Tongue (tissue), 2 donors: Measurements from ENCODE around the gene SMIM10L1. TPM values are rescaled to one million over a fixed set of nuclear protein-coding genes. Genes with fewer than 3 reads are reported as not detected.

Source experiments
- DNase-seq: peaks from one replicate; pipeline ENCODE4 v3.0.0-alpha.2; 2015
- total RNA-seq: library from RNA; depleted of rRNA; stranded (reverse); fragments of >200 nt; gene quantifications from one replicate; pipeline ENCODE4 v1.2.3, GENCODE V29; 2014

Gene SMIM10L1
- total RNA-seq, result 9.3 TPM

DNA sequence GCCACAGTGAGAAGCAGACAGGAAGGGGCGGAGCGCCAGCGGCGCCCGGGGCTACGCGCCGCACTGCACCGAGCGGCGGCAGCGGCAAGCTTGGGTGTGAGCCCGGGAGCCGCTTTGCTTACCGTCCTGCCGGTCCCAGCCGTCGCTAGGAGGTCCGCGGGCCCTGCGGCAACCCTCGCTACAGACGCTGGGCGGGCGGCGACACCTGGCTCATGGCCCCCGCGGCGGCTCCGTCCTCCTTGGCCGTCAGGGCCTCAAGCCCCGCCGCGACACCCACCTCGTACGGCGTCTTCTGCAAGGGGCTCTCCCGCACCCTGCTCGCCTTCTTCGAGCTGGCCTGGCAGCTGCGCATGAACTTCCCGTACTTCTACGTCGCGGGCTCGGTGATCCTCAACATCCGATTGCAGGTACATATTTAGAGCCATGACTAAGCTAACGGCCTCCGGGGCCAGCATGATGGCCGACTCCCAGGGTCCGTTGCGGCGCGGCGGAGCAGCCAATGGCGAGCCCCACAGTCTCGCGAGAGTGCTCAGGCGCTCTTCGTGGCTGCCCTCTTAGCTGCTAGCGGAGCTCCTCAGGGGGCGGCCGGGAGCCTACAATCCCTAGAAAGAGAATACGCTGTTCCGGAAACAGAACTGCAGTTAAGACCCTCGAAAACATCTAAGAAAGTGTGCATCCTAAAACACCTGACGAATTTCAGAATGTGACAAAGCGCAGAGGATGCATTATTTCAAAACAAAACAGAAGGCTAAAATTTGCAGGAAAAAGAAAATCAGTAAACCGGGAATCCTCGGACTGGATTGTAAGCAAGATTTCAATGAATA, at the start of gene SMIM10L1:
Gene SMIM10L1 (plus strand): TSS at position 50 of the 824 bp plus-strand sequence. CDS start 163 bp downstream, at position 213.
- DNase-seq, result peak; percentile 98

DNA sequence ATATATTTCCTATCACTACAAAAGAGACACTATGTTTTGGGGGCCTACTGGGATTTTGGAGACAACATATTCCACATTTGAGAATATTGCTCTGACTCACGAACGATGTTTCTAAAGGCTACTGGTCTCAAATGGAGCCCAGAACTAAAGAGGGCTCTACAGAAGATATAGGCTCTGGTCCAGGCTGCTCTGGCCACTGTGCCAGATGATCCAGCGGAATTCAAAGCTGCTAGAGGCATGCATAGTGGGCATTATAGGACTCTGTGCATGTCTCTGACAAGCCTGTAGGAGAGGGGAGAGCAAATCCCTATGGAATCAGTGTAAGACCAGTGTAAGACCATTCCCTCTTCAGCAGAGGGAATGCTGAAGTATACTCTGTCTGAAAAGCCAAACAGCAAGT, 40.6 kb upstream of the SMIM10L1 start:
- DNase-seq, result no peak

DNA sequence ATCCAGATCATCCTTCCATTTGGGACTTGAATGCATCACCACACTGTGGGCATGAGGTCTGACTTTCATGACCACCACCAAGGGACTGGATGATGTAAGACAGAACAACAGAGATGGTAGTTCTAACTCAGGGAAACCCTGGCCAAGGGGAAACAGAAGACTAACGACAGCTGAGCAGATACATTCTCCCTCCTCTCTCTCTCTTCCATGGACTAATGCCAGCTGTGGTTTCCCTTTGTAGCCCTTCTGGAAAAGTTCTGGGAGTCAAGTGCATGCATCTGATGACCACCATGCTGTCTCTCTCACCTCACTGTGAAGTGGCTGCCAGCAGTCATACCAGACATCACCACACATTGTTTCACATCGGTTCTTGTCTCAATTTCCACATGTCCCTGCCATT, 40.0 kb upstream of the SMIM10L1 start:
- DNase-seq, result no peak

GRCh38 chr12:11133162-11133561, 37.8 kb upstream of the SMIM10L1 start:
- DNase-seq, result no peak

- DNase-seq, result no peak
Observed at GRCh38 chr12:11133816-11134215, 37.2 kb upstream of the SMIM10L1 start.

DNA sequence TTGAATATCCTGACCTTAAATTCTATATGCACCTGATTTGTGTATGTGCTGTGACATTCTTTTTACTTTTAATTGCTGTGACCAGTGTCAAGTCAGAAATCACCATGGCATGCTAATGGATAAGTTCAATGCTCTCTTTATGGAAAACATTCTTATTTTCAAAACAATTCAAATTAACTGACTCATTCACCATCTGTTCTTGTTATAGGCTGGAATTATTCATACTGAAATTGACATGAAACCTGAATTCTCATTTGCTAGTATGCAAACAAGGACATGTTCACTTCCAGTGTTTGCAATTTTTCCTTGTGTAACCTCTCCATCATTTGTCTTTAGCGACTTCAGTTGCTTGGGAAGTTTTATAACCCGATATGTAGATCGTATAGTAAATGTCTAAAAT, 36.7 kb upstream of the SMIM10L1 start, which contains the start of gene TAS2R30:
Gene TAS2R30 (minus strand): TSS at position 340 of the 400 bp plus-strand sequence. CDS start 400 bp downstream, outside the sequence.
- no peak for DNase-seq

- no peak for DNase-seq
Observed at GRCh38 chr12:11136075-11136474, 34.9 kb upstream of the SMIM10L1 start.

DNA sequence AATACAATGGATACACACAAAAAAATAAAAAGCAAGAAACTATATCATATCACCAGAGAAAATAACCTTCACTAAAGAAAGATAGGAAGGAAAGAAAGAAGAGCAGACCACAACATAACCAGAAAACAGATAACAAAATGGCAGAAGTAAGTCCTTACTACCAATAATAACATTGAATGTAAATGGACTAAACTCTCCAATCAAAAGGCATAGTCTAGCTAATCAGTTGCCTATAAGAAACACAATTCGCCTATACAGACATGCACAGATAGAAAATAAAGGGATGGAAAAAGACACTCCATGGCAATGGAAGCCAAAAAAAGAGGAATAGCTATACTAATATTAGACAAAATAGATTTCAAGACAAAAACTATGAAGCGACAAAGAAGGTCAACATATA, 27.6 kb upstream of the SMIM10L1 start:
- DNase-seq, result no peak

- no peak for DNase-seq
Observed at GRCh38 chr12:11144297-11144696, 26.7 kb upstream of the SMIM10L1 start.

- DNase-seq, result no peak
Observed at GRCh38 chr12:11147420-11147819, 23.6 kb upstream of the SMIM10L1 start.

DNA sequence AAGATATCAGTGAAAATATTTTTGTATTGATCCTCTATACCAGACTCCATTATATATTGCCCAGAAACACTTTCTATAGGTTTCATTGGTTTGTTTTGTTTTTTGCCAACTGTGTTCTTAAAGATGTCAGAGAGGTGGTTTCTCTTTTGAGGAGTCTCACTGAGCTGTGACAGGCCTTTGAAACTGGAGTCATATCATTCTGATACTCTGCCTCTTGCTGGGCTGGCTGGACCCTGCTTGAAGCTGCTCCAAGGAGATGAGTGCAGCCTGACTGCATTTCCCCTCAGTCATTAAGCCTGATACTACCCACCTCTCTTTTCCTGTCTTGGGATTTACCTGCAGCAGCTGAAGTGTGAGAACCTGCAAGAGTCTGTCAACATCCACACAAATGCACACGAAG, 20.2 kb upstream of the SMIM10L1 start:
- no peak for DNase-seq

GRCh38 chr12:11152725-11153124, 18.3 kb upstream of the SMIM10L1 start:
- no peak for DNase-seq

GRCh38 chr12:11154400-11154925, 16.5 kb upstream of the SMIM10L1 start:
- DNase-seq, result no peak

DNA sequence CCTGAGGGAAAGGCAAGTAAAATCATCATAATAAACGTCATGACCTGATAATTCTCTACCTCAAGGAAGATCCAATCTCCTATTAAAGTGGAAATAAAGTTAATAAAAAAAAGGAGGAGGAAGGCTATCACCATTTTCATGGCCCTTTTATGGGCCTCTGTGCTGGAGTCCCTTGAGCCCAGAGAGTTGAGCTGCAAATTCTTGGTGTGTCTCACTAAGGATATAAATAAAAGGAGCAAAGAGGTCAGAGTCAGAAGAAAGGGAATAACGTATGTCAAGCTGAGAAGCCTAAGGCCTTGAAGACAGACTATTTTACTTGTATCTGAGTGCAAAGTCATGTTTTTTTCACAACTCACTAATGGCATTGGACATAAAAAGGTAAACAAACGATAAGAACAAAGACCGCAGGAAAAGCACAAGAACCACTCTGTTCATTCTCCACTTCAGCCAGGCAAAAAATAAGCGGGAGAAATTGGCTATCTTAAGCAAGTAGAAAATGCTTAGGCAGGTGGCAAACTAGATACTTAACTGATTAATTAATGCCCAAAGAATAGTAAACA, 12.0 kb upstream of the SMIM10L1 start:
- DNase-seq, result no peak

GRCh38 chr12:11162502-11162901, 8.5 kb upstream of the SMIM10L1 start:
- DNase-seq, result no peak

GRCh38 chr12:11164384-11164783, 6.6 kb upstream of the SMIM10L1 start:
- DNase-seq, result no peak

- DNase-seq, result no peak
Observed at GRCh38 chr12:11166300-11166699, 4.7 kb upstream of the SMIM10L1 start.

- no peak for DNase-seq
Observed at GRCh38 chr12:11170810-11171144, 217 bp upstream of the SMIM10L1 start.

DNA sequence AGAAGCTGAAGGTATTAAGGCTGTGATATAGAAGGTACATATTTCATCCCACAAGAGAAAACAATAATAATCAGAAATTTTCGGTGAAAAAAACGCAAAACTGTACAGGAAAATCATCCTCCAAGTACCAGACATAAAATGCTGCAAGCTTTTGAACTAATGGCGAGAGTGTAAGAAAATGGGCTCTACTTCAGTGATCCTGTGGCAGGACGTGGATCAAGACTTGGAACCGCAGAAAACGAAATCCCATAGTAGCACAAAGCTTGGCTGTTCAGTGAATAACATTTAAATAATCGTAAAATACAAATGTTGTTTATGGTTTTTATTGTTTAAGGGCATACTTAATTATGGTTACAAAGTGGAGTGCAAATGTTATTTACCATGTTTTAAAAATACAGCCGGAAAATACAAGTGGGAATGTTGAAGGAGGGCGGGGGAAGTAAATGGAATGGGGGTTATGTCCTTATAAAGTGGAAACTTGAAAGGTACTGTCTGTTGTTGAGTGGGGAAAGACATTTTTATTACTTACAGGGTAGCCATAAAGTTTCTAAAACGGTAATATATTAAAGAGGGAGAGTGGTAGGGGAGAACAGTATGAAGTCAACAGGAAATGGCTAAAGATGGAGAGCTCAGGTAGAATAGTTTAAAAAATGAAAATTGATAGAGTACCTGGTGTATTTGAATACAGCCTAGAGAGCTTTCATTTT, 1.1 kb downstream of the SMIM10L1 start:
- peak; percentile 64 for DNase-seq

DNA sequence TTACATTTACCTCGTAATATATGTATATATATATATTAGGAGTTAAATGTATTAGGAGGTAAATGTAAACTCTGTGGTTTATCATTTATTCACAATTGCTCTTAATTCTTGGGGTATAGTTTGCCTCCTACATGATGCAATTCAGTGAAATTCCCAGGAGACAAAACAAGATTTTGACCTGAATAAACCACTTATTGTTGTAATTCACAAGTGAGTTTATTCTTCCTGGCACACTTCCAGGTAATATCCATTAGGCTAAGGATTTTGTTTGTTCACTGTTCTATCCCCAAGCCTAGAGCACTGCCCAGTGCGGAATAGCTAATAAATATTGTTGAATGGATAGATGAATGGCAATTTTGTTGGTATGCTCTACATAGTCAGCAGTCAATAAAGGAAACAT, 3.0 kb downstream of the SMIM10L1 start:
- DNase-seq, result no peak

DNA sequence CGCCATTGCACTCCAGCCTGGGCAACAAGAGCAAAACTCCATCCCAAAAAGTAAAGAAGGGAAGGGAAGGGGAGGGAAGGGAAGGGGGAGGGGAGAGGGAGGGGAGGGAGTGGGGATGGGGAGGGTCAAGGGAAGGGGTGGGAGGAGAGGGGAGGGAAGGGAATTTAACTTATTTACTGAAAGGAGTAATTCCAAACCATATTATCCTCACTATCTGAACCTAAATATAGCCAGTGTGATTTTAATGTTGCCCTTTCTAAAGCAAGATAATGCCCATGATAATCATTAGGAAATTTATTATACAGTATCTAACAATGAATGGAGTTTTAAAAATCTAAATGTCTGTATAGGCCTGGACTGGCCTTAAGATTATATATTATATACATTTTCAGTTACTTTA, 7.3 kb downstream of the SMIM10L1 start:
- no peak for DNase-seq

- no peak for DNase-seq
Observed at GRCh38 chr12:11182529-11182928, 11.5 kb downstream of the SMIM10L1 start.

GRCh38 chr12:11183011-11183410, 12.0 kb downstream of the SMIM10L1 start:
- no peak for DNase-seq
